ENCODE data around the gene SIN3A.
"Not testable (repeated sequence)": the region's sequence is repeated elsewhere in the genome, so short reads cannot be mapped to it uniquely, and the experiment has no call there.

SIN3A gene

DNA sequence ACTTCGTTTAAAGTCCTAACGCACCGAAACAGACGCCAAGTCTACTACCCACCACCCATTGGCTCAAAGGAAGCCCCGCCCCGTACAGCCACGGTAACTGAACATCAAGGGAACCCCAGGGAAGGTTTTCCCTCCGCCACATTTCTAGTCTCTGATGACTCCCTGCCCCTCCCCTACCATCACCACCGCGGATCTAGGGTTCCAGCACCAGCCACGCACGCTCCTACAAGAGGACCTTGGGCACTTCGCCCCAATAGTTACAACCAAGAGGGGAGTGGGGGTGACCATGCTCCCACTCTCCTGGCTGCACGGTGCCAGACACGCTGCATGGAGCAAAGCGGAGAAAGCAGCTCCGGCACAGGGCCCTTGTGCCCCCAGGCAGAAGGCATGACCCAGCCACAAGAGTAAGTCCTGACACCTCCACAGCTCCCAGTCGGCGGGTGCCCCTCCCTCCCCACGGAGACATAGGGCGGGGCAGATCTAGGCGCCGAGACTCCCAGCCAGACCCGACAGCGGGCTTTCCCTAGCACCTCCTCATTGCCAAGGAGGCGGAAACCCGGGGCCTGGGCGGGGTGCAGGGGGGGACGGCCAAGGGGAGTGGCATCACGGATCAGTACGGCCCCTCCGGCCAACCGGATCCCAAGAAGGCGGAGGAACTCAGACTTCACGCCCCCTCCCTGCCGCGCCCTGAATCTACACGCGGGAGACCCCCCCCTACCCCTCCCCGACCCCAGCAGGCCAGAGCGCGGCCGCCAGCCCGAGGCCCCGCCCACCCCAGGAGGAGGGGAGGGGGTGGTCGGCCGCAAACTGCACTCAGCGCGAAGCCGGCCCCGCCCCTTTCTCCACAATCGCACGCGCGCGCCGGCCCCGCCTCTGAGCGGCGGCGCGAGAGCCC is 936 bp downstream of the SIN3A start:
- DNase-seq: peak; percentile 96 to 97

DNA sequence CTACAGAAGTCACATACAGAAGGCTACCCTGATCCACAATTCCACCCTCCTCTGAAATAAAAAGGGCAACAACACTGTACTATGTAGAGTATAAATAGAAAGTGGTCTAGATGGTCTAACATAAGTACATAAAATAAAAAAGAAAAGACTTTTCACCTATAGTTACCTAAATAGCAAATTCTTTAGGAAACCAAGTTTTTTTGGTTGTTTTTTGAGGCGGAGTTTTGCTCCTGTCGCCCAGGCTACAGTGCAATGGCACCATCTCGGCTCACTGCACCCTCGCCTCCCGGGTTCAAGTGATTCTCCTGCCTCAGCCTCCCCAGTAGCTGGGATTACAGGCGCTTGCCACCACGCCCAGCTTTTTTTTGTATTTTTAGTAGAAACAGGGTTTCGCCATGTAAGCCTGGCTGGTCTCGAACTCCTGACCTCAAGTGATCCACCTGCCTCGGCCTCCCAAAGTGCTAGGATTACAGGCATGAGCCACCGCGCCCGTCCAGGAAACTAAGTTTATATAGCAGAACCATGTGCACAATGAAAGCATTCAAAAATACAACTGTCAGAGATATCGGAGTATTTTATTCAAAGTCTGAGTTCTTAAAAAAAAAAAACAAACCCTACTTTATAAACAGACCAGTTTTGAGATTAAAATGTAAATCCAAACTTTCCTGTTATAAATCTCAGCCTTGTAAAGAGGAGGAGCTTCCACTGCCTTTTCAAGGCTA is 1.7 kb downstream of the SIN3A start:
- no peak for DNase-seq

DNA sequence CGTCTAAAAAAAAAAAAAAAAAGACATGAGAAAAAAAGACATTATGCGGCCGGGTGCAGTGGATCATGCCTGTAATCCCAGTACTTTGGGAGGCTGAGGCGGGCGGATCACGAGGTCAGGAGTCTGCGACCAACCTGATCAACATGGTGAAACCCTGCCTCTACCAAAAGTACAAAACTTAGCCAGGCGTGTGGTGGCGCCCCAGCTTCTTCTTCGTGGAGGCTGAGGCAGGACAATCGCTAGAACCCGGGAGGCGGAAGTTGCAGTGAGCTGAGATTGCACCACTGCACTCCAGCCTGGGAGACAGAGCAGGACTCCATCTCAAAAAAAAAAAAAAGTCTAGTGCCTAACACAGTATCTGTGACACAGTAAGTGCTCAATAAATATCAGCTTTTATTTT is 3.3 kb downstream of the SIN3A start:
- not testable (repeated sequence) for DNase-seq

DNA sequence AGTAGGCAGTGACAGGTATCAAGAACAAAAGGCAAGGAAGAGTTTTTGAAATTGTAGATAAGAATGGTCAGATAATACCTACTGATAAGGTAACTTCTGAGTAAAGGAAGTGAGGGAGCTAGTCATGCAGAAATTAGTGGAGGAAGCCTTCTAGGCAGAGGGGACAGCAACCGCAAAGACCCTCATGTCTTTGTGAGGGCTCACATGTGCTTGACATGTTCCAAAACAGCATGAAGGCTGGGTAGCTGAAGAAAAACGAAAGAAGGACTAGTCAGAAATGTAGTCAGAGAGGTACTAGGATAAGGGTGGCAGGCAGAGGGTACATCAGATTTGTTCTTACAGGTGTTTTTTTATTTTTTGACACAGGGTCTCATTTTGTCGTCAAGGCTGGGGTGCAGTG is 5.3 kb downstream of the SIN3A start:
- no peak for DNase-seq

DNA sequence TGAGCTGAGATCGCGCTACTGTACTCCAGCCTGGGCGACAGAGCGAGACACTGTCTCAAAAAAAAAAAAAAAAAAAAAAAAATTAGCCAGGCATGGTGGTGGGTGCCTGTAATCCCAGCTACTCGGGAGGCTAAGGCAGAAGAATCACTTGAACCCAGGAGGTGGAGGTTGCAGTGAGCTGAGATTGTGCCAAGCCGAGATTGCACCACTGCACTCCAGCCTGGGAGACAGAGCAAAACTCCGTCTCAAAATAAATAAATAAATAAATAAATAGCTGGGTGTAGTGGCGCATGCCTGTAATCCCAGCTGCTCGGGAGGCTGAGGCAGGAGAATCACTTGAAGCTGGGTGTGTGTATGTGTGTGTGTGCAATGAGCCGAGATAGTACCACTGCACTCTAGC is 6.2 kb downstream of the SIN3A start:
- DNase-seq: not testable (repeated sequence)

DNA sequence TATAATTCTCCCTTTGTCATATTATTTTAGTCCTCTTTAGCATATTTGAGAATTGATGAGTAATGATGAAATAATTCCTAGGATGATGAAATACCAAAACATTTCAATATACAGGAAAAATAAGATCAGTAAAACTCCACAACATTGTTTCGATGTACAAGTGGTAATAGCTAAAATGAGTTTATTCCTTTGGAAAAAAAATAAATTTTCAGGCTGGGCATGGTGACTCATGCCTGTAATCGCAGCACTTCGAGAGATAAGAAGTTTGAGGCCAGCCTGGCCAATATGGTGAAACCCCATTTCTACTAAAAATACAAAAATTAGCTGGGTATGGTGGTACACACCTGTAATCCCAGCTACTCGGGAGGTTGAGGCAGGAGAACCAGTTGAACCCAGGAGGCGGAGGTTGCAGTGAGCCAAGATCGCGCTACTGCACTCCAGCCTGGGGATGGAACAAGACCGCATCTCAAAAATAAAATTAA is 7.5 kb downstream of the SIN3A start:
- not testable (repeated sequence) for DNase-seq

DNA sequence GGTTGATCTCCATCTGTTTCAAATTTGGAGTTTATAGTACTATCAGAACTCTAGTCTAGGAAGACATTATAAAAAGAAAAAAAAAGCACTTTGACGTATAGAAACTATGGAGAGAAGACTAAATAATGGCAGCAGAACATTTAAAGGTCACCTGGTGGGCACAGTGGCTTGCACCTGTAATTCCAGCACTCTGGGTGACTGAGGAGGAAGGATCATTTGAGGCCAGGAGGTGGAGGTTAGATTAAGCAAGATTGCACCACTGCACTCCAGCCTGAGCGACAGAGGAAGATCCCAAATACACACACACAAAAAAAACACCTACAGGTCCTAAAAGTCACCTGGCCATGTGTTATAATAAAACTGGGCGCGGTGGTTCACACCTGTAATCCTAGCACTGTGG is 13.8 kb downstream of the SIN3A start:
- DNase-seq: no peak

DNA sequence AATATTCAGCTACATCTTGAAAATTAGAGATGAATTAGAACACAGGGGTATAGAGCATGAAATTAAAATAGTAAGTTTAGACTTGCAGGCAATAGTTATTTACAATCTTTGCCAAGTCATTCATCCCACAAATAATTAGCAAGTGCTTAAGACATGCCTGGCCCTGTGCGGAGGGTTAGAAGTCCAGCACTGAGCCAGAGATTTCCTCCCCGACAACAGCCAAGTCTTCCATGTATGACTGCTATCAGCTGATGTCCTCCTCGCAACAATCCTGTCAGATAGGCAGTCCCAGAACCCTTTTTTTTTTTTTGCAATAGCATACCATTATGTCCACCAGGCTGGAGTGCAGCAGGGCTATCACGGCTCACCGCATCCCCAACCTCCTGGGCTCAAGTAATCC is 14.6 kb downstream of the SIN3A start:
- no peak for DNase-seq

DNA sequence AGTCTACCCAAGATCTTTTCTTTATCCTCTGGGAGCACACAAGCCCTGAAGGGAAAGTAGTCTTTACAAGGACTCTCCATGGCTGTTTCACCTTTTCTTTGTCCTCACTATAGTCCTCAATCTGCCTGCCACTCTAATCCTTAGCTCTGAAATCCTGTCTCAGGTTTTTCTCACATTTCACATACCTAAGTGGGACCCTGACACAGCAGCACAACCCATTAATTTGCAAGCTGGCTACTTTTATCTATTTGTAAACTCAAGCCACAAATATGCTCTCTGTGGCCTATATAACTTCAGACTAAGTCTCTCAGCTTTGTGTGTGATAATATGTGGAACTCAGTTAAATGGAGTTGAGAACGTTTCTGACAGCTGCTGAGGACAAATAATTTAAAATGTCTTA is 19.8 kb downstream of the SIN3A start:
- DNase-seq: no peak

DNA sequence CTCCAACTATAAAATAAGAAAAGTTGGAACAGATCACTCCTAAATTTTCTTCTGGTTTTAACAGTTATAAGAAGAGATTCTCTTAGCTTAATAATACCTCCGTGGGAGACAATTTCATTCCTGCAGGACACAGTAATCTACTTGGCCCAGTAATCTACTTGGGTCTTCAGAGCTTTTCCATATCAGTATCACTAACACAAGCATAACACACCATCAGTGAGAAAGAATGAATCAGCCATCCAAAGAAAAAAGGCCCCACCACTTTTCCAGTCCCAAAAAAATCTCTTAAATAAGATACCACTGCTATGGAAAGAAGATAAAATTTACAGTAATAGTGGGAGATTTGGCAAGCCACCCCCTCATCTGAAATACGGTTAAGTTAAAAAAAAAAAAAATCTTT is 20.2 kb downstream of the SIN3A start:
- no peak for DNase-seq

DNA sequence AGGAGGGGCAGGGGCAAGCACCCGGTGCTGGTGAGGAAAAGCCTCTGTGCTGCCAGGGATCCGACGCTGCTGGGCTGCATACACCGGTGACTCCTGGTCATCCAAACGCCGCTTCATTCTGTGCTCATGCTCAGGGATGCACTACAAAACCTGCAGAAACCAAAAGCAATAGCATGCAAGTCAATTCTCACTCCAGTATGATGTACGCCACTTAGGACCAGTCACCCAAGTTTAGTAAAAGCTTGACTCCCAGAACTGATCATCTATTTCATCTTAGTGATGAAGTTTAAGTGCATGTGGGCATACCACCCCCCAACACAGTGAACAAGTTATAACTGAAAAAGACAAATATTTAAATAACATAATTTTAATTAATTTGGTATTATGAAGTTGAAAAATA is 21.2 kb downstream of the SIN3A start:
- no peak for DNase-seq

DNA sequence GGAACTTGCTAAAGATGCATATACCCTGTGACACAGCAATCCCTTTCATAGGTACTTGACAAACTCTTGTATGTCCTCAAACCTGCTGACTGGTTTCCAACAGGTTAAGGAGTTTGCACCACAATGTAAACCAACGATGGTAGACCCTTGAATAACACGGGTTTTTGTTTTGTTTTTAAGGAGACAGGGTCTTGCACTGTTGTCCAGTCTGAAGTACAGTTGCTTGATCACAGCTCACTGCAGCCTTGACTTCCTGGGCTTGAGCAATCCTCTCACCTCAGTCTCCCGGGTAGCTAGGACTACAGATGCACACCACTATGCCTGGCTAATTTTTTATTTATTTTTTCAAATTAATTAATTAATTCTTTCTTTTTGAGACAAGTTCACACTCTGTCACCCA is 23.3 kb downstream of the SIN3A start:
- no peak for DNase-seq

DNA sequence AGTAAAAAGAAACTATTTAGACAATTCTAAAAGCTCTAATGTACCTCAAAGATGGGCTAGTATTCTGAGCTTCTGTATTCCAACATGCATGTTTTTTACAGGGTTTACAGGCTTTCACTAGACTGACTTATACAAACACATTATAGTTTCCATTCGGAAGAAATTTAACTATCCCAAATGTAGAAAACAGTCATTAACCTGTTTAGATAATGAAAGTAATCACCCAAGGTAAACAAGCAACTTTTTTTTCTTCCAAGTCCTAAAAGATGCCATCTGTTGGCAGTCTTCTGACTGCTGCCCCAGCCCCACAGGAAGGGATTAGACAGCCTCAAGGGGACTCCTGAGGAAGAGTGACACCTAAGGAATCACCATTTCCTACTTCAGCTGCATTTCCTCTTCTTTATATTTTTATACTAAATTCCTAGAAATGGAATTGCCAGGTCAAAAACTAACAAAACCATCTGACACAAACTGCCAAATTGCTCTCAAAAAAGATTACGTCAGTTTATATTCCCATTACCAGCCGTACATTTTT is 25.5 kb downstream of the SIN3A start:
- DNase-seq: no peak

DNA sequence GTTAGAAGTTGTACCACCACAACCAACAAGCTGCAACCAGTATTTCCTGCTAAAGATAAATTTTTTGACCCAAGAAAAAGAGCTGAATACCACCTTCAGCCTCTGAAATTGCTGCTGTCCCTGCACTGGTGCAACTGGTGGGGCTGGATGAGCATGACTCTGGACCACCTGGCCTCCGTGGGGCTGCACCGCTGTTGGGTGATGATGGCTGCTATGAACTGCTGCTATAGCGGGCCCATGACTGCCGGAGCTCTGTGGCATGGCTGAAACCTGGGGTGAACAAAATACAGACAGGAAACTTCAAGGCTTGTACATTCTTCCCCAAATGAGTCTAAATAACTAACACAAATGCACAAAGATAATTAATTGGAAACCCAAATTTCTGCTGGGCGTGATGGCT is 28.9 kb downstream of the SIN3A start:
- no peak for DNase-seq

DNA sequence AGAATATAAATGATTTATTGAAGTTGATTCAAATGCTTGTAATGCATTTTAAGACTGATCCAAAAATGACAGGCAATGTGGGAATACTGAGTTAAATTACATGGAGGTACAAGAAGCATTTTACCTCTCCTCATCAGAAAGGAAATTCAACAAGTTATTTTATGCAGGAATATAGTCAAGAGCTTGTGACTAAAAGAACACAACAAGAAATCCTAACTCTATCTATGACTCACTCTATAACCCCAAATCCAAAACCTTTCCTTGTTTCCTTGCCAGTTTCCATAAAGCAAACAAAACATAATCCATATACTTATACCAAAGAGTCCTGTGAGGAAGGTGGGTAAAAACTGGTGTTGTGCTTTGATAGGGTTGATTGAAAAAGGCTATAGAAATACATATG is 30.8 kb downstream of the SIN3A start:
- no peak for DNase-seq

DNA sequence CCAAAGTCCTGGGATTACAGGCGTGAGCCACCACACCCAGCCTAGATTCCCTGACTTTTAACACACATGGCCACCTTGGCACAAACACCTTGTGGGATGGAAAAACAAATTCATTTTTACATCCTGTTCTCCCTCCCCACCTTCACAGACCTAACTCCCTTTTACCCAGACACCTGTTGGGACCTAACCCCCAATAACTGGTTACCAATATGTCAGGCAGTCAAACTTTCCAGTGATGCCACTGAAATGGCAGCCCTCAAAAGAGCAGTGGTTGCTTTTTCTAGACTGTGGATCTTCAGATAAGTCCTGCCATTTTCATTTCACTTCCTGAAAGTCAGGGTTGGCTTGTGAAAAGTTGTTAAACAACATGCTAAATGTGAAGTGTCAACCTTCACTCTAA is 34.9 kb downstream of the SIN3A start:
- no peak for DNase-seq

DNA sequence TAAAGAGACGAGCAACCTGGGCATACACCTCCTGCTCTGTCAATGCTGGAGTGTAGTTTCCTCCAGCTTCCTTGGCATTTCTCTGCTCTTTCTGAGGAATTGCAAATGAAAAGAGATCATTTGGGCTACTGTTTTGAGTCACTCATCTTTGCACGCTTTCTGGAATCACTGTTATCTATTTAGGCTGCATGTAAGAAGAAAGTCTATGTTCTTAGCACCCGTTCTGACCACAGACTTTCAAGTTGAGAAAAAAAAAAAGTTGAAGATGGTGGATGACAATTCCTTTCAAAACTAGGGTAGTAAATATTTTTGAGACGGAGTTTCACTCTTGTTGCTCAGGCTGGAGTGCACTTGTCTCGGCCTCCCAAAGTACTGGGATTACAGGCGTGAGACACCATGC is 41.3 kb downstream of the SIN3A start:
- DNase-seq: no peak

DNA sequence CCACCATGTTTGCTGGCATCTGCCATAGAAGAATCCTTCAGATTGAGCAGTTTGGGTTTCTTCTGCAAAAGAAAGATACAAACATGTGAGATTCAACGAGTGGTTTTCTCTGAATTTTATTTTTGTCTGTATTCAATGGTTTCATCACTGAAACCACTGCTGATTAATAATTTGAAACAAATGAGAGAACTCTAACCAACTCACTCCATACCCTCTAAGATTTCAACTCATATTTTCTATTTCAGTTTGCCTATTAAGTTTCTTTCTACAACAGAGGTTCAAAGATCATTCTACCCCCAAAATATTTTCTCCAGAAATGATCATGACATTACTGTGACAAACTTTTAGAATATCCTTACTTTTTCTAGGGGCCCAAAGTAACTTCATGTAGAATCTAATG is 44.4 kb downstream of the SIN3A start:
- no peak for DNase-seq

DNA sequence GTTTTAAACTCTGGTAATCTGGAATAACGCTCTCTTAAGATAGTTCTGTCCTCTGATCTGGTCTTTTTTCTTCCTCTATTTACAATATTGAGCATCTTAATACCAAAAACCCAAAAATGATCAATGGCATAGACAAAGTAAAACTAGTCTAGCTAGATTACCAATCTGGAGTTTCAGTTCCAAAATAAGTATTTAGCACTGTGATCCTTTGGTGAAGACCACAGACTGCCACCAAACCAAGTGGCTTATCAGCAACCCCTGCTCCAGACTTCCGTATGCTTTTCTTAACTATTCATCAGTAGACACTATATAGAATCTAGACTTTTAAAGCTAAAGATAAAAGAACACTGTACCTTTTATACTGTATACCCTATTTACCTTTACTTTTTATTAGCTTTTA is 47.6 kb downstream of the SIN3A start:
- no peak for DNase-seq

DNA sequence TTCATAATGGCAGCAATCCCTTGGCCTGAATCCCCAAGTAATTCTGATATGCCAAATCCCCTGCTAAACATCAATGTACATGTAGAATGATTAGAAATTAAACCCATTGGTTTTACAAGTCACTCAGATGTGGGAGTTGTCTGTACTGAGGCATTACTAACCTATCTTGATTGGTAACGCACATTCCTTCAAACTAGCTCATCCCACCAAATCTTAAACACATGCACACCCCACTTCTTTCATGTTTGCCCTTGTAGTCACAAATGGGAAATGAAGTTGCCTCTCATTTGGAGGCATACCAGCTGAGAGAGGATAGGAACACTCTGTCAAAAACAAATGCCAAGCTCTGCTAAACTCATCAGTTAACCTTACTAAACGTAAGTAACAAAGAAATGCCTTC is 54.0 kb downstream of the SIN3A start:
- no peak for DNase-seq

DNA sequence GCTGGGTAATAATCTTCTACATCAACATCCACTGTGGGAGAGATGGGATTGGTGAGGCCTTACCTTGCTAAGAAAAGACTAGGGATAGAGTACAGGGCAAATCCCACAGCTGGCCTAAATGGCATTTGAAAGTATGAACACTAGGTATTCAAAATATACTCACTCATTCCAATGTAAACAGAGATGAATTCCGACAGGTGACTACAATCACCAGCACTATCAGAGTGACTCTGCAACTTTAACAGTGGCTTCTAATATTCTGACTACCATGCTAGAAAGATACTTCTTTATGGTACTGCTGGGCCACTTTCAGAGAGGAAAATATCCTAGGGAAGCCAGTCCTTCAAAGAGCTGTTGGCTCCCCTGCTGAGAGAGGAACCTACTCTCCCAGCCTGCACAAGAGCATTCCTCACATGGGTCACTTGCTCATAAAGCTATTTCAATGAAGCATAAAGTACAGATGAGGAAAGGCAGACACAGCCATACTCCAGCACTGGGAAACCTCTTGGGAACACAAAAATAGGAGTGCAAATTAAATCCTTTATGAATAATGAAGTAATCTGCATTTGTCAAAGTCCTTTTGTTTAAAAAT is 61.6 kb downstream of the SIN3A start:
- DNase-seq: no peak

DNA sequence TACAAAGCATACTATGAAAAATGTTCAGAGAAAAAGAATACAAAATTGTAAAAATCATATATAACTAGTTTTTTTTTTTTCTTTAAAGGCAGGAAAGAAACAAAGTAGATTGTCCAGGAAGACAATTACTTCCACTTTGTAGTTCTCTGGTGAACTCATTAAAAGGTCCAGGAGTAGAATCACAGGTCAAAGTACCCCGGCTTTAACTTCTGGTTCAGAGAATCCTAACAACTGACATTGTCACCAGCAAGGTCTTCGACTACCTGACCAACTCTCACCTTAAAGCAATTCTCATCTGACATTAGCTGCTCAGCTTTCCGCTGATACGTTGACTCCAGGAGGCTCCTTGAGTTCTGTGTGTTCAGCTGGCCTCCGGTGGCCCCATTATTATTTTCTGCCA is 67.5 kb downstream of the SIN3A start:
- DNase-seq: not testable (repeated sequence)

DNA sequence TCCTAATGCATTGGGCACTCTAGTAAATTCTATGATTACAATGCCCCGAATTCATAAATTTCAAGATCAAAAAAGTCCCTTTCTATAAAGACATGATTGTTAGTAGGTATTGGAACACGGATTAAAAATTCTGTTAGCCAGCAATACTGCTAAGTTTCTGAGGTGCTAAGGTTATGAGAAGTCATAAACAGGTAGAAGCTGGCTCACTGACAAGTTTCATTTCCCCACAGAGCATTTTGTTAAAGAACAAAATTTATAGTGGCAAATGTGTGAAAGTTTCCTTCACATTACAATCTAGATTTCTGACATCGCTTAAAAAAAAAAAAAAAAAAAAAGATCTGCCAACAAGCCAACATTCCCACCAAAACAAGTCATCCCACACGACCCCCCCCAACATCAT is 70.7 kb downstream of the SIN3A start:
- no peak for DNase-seq
